Vagina (tissue), 2 donors: ENCODE results near the gene HM13. TPM values are rescaled to one million over a fixed set of nuclear protein-coding genes. Genes with fewer than 3 reads are reported as not detected.

Experiments used
- DNase-seq, 2 donors: peaks; one replicate each; pipeline ENCODE4 v3.0.0-alpha.2; 2017; ENCODE audit errors: extremely low spot score in 2 of 2
- H3K27ac ChIP-seq: fragments of 200-600 bp; sonication (generic); one replicate; pipeline ENCODE4 v1.5.1; 2019
- H3K27me3 ChIP-seq: fragments of 200-600 bp; sonication (generic); one replicate; pipeline ENCODE4 v1.5.1; 2019
- H3K36me3 ChIP-seq, 2 donors: fragments of 200-600 bp; sonication (generic); one replicate each; pipeline ENCODE4 v1.5.1; 2017 to 2019
- H3K4me1 ChIP-seq: fragments of 200-600 bp; sonication (generic); one replicate; pipeline ENCODE4 v1.5.1; 2019
- H3K4me3 ChIP-seq, 2 donors: fragments of 200-600 bp; sonication (generic); 1 replicate in 1 of 2; 2 replicates in 1 of 2; pipeline ENCODE4 v1.5.1; 2016 to 2019
- H3K9me3 ChIP-seq: fragments of 200-600 bp; sonication (generic); one replicate; pipeline ENCODE4 v1.5.1; 2019
- CTCF ChIP-seq, 3 experiments: fragments of 450-650 bp in 2 of 3; fragments of 200-600 bp in 1 of 3; sonication (generic) in 1 of 3; IDR thresholded peaks; one replicate each; pipeline ENCODE4 v1.5.1; 2017 to 2019; ENCODE audit warnings: antibody characterized with exemption in 3 of 3, mild to moderate bottlenecking in 2 of 3, moderate library complexity in 2 of 3
- POLR2A ChIP-seq, 2 donors: fragments of 450-650 bp; IDR thresholded peaks; one replicate each; pipeline ENCODE4 v1.6.1; 2017; ENCODE audit warnings: antibody characterized with exemption in 2 of 2, mild to moderate bottlenecking in 2 of 2, moderate library complexity in 2 of 2
- POLR2AphosphoS5 ChIP-seq, 2 donors: sonication (generic); formaldehyde crosslinking; IDR thresholded peaks; one replicate each; pipeline ENCODE4 v1.9.0; 2017; ENCODE audit warnings: antibody characterized with exemption in 2 of 2, mild to moderate bottlenecking in 2 of 2, low read depth in 1 of 2; ENCODE audit not compliant: insufficient read depth in 1 of 2
- intact Hi-C: fragments of 100-400 bp; cut with DNase I; formaldehyde crosslinking; loops from one replicate; pipeline ENCODE4 v1.15.1; 2023
- total RNA-seq: library from RNA; depleted of rRNA; stranded (reverse); fragments of >200 nt; gene quantifications from one replicate; pipeline ENCODE4 v1.2.3, GENCODE V29; 2016

The HM13 gene
- total RNA-seq, 1 donor from 2014 or later = 77.8 TPM

- Histone ChIP-seq H3K4me3 (no peak overlapping the region), H3K9me3 (no peaks in the 10 kb centered on the region), H3K27ac (no peak overlapping the region), H3K4me1 (no peaks in the 10 kb centered on the region), H3K27me3 (no peaks in the 10 kb centered on the region), H3K36me3 (no peaks in the 10 kb centered on the region)
- no peak for DNase-seq
- intact Hi-C loops = no loop called here
- TF ChIP-seq POLR2A (IDR thresholded peaks at IDR 0.05) (no peak), POLR2AphosphoS5 (IDR thresholded peaks at IDR 0.05; ENCODE audit: insufficient read depth in 1 of 2, low read depth in 1 of 2) (no peak), CTCF (IDR thresholded peaks at IDR 0.05) (no peak)
These were observed 23.5 kb upstream of the HM13 start for GRCh38 chr20:31490752-31491151.

- Histone ChIP-seq H3K9me3 (no peaks in the 10 kb centered on the region), H3K27ac (no peak overlapping the region), H3K36me3 (no peaks in the 10 kb centered on the region), H3K4me1 (peaks cover 19% of the 10 kb centered on the region), H3K4me3 (no peak overlapping the region), H3K27me3 (no peaks in the 10 kb centered on the region)
- intact Hi-C loops = no loop called here
- no peak for DNase-seq
- TF ChIP-seq POLR2A (IDR thresholded peaks at IDR 0.05) (no peak), CTCF (IDR thresholded peaks at IDR 0.05) (no peak), POLR2AphosphoS5 (IDR thresholded peaks at IDR 0.05; ENCODE audit: insufficient read depth in 1 of 2, low read depth in 1 of 2) (no peak)
These were observed 20.1 kb upstream of the HM13 start for GRCh38 chr20:31494131-31494530.

DNA sequence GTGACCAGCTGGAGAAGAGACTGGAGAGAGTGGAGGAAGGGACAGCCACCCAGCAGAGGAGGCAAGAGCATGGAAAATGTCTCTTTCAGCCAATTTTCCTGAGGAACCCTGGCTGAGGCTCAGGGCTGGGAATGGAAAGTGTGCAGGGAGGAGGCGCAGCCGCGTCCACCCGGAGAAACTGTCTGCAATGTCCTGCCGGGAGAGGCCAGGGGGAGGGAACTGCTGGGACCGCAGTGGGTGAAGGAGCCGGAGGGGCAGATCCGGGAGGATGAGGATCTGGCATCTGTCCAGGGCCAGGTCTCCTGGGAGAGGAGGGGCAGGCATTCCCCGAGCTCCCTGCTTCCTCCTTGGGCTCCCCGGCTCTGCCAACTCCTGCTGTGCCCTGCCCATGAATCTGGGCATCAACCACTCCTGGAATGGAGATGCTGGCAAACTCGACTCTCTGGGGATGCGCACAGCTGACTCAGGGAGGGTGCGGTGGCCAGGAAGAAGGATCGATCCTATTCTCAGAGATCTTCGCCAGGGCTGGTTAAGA, 17.4 kb upstream of the HM13 start:
- TF ChIP-seq POLR2A (IDR thresholded peaks at IDR 0.05) (no peak), POLR2AphosphoS5 (IDR thresholded peaks at IDR 0.05; ENCODE audit: insufficient read depth in 1 of 2, low read depth in 1 of 2) (peak in 1 of 2 donors; percentile 77)
- no peaks in the 10 kb centered on the region for H3K27me3 ChIP-seq
- intact Hi-C loops = no loop called here
- no peaks in the 10 kb centered on the region for H3K36me3 ChIP-seq
- DNase-seq = no peak
- no peaks in the 10 kb centered on the region for H3K9me3 ChIP-seq
- peak overlapping the region; percentile 21 to 41 for H3K4me3 ChIP-seq
- peak overlapping the region; percentile 68 for H3K27ac ChIP-seq
- H3K4me1 ChIP-seq = peaks cover 19% of the 10 kb centered on the region

- Histone ChIP-seq H3K4me1 (peaks cover 19% of the 10 kb centered on the region), H3K36me3 (no peaks in the 10 kb centered on the region), H3K9me3 (no peaks in the 10 kb centered on the region), H3K27me3 (no peaks in the 10 kb centered on the region), H3K27ac (peak overlapping the region; percentile 68), H3K4me3 (no peak overlapping the region)
- no peak for DNase-seq
- intact Hi-C loops = no loop called here
- no peak for TF ChIP-seq CTCF (IDR thresholded peaks at IDR 0.05)
These were observed 16.3 kb upstream of the HM13 start for GRCh38 chr20:31497838-31498540.

DNA sequence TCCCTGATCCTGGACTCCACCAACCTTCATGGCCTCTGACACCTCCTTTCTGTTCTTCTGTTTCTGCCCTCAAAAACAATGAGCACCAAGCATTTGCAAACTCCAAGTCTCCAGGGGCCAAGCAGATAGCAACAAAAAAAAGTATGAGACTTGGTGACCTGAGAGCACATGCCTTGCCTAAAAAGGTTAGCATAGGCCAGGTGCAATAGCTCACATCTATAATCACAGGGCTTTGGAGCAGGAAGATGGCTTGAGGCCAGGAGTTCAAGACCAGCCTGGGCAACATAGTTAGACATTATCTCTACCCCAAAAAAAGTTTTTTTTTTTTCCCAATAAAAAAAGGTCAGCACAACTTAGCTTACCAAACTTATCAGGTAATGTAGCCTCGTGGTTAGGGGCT, 13.7 kb upstream of the HM13 start:
- TF ChIP-seq CTCF (IDR thresholded peaks at IDR 0.05) (no peak), POLR2AphosphoS5 (IDR thresholded peaks at IDR 0.05; ENCODE audit: insufficient read depth in 1 of 2, low read depth in 1 of 2) (no peak), POLR2A (IDR thresholded peaks at IDR 0.05) (no peak)
- no peak for DNase-seq
- Histone ChIP-seq H3K27ac (no peak overlapping the region), H3K4me1 (peaks cover 19% of the 10 kb centered on the region), H3K36me3 (no peaks in the 10 kb centered on the region), H3K4me3 (no peak overlapping the region), H3K27me3 (no peaks in the 10 kb centered on the region), H3K9me3 (no peaks in the 10 kb centered on the region)
- intact Hi-C loops = no loop called here
